ENCODE results near the gene IHH.

The IHH gene

GRCh38 chr2:219060821-219061791, at the start of gene IHH:
Gene IHH, minus strand, starts transcription at chr2:219060921. Its CDS starts 454 bp downstream, at chr2:219060467.
- H3K4me3 ChIP-seq (ENCODE audit: low read depth, low read length), result no peak within 1 kb of the TSS
- no peak within 1 kb of the TSS for H3K9ac ChIP-seq
- H2AFZ ChIP-seq, result peak within 1 kb of the TSS; percentile 33
- no peaks in the 10 kb centered on the region for H3K79me2 ChIP-seq
- TF ChIP-seq, protein P1, sequence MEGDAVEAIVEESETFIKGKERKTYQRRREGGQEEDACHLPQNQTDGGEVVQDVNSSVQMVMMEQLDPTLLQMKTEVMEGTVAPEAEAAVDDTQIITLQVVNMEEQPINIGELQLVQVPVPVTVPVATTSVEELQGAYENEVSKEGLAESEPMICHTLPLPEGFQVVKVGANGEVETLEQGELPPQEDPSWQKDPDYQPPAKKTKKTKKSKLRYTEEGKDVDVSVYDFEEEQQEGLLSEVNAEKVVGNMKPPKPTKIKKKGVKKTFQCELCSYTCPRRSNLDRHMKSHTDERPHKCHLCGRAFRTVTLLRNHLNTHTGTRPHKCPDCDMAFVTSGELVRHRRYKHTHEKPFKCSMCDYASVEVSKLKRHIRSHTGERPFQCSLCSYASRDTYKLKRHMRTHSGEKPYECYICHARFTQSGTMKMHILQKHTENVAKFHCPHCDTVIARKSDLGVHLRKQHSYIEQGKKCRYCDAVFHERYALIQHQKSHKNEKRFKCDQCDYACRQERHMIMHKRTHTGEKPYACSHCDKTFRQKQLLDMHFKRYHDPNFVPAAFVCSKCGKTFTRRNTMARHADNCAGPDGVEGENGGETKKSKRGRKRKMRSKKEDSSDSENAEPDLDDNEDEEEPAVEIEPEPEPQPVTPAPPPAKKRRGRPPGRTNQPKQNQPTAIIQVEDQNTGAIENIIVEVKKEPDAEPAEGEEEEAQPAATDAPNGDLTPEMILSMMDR (IDR thresholded peaks at IDR 0.05), result no peak
- peaks cover 18% of the 10 kb centered on the region for H3K27me3 ChIP-seq (ENCODE audit: control insufficient read depth, insufficient read depth, low read length)
- no peaks in the 10 kb centered on the region for H3K36me3 ChIP-seq (ENCODE audit: control insufficient read depth, insufficient read depth, low read length)
- peak within 1 kb of the TSS; percentile 68 for H3K4me2 ChIP-seq (ENCODE audit: low read length)
- no peaks in the 10 kb centered on the region for H3K9me3 ChIP-seq (ENCODE audit: control insufficient read depth, low read length)
- H3K27ac ChIP-seq, result no peak within 1 kb of the TSS
- H3K4me1 ChIP-seq, result peaks cover 20% of the 10 kb centered on the region

DNA sequence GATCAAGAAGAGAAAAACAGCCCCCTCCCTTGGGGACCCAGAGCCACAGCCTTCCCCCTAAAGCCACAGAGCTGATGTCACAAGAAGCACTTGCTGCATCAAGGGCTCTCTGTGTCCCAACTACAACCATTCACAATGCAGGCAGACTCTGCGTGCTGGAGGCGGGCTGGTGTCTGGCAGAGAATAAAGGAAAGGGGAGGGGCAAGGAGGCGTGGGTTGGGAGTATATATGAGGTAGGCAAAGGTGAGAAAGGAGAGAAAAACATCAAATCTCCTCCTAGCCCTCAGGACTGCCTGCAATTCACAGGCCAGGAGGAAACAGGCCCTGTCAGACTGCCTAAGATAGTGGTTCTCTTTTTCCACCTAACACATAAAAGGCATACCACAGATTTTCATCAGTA, 48.8 kb upstream of the IHH start:
- H2AFZ ChIP-seq, result no peak overlapping the region
- no peaks in the 10 kb centered on the region for H3K36me3 ChIP-seq (ENCODE audit: control insufficient read depth, insufficient read depth, low read length)
- TF ChIP-seq, protein P1 (IDR thresholded peaks at IDR 0.05), result no peak
- H3K79me2 ChIP-seq, result no peaks in the 10 kb centered on the region
- no peaks in the 10 kb centered on the region for H3K27me3 ChIP-seq (ENCODE audit: control insufficient read depth, insufficient read depth, low read length)
- no peak overlapping the region for H3K4me3 ChIP-seq (ENCODE audit: low read depth, low read length)
- H3K9me3 ChIP-seq (ENCODE audit: control insufficient read depth, low read length), result no peaks in the 10 kb centered on the region
- H3K9ac ChIP-seq, result no peak overlapping the region
- no peak overlapping the region for H3K27ac ChIP-seq
- no peaks in the 10 kb centered on the region for H3K4me1 ChIP-seq
- H3K4me2 ChIP-seq (ENCODE audit: low read length), result no peak overlapping the region

DNA sequence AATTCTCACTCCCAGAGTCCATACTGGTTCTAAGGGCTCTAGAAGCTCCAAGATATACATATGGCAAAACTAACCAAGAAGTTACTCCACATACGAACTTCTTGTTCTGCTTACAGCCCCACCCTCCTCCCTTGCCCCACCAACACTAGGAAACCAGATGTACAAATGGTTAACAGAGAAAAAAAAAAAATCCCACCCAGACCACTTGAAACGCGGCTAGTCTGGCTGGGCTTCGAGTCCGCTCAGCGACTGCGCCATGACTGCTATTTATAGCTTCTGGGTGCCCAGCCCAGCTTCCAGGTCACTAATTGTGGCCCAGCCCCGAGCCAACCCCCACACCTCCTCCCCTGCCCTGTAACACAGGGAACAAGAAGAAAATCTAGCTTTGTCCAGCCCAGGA, 47.0 kb upstream of the IHH start:
- Histone ChIP-seq H3K27ac (no peak overlapping the region), H3K79me2 (no peaks in the 10 kb centered on the region), H3K27me3 (ENCODE audit: control insufficient read depth, insufficient read depth, low read length) (no peaks in the 10 kb centered on the region), H3K9me3 (ENCODE audit: control insufficient read depth, low read length) (no peaks in the 10 kb centered on the region), H3K4me2 (ENCODE audit: low read length) (no peak overlapping the region), H3K4me3 (ENCODE audit: low read depth, low read length) (no peak overlapping the region), H2AFZ (no peak overlapping the region), H3K36me3 (ENCODE audit: control insufficient read depth, insufficient read depth, low read length) (no peaks in the 10 kb centered on the region), H3K9ac (no peak overlapping the region), H3K4me1 (no peaks in the 10 kb centered on the region)
- TF ChIP-seq, protein P1 (IDR thresholded peaks at IDR 0.05), result no peak

- no peak overlapping the region for H3K4me2 ChIP-seq (ENCODE audit: low read length)
- H3K27me3 ChIP-seq (ENCODE audit: control insufficient read depth, insufficient read depth, low read length), result no peaks in the 10 kb centered on the region
- no peak overlapping the region for H3K9ac ChIP-seq
- H3K27ac ChIP-seq, result no peak overlapping the region
- H3K4me1 ChIP-seq, result no peaks in the 10 kb centered on the region
- H3K36me3 ChIP-seq (ENCODE audit: control insufficient read depth, insufficient read depth, low read length), result no peaks in the 10 kb centered on the region
- no peaks in the 10 kb centered on the region for H3K9me3 ChIP-seq (ENCODE audit: control insufficient read depth, low read length)
- no peak overlapping the region for H2AFZ ChIP-seq
- no peaks in the 10 kb centered on the region for H3K79me2 ChIP-seq
- no peak overlapping the region for H3K4me3 ChIP-seq (ENCODE audit: low read depth, low read length)
- TF ChIP-seq, protein P1 (IDR thresholded peaks at IDR 0.05), result no peak
Measured at GRCh38 chr2:219106251-219106650, 45.5 kb upstream of the IHH start.
